Activated CD8-positive, alpha-beta memory T cell treated with anti-CD3 and anti-CD28 coated beads for 24 hours (primary cell): ENCODE results near the gene ZNF354C.

Experiments used
- DNase-seq: peaks from one replicate; pipeline ENCODE4 v3.0.0-alpha.2; 2020

ZNF354C gene

DNA sequence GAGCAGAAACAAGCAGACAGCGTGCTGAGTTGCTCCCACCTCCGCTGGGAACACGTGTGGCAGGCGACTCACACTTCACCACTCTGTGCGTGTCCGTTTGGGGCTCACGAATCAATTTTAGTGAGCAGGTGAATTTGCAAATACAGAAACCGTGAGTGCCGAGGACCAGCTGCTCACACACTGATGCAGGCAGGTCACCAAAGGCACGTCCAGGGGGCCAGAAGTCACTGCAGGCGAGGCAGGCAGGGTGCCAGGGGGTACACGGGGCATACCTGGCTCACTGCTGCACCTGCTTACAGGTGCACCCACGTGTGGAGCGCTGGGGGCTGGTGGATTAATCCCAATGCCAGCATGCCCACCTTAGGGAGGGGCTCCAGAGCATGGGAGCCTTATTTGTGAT lies 68.8 kb downstream of the ZNF354C start:
- no peak for DNase-seq

DNA sequence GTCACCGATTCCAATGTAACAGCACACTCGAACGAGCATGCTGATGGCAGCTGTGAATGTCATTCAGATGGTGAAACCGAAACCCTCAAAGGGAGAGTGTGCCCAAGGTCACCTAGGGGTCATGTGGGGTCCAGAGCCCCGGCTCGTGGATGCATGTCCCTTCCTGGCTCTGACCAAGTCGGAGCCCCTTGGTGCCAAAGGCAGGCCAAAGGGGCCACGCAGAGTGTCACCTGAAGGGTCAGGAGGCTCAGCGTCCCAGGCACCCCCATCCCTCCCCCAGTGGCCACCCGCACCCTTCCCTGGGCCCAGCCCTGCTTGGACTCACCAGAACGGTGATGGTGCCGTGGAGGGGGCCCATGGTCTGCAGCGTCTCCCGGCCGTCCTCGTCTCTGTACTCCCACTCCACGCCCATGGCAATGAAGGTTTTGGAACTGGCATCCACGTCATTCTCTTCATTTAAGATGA lies 69.5 kb downstream of the ZNF354C start:
- DNase-seq, result no peak

DNA sequence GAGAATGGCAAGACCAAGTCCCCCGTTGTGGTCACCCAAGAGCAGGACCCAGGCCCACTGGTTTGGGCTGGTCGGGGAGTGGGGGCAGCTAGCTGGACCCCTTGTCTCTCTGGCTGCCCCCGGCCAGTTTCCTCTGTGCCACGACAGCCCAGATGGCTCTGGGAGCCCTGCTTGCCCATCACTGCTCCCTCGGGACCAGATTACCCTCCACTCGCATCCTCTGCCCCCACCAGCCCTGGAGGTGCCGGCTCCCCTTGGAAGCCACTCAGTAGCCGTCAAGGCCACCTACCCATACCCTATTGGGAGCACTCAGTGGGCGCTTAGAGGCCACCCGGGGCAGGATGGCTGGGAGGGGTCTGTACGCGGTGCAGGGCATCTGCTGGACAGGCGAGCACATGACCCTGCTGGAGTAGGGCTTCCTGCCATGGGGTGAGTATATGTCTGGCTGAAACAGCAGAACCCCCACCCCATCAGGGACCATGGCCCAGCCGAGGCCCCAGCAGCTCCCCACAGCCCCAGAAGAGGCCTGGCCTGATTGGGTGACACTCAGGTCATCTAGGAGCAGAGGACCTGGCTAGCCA lies 70.0 kb downstream of the ZNF354C start:
- no peak for DNase-seq

DNA sequence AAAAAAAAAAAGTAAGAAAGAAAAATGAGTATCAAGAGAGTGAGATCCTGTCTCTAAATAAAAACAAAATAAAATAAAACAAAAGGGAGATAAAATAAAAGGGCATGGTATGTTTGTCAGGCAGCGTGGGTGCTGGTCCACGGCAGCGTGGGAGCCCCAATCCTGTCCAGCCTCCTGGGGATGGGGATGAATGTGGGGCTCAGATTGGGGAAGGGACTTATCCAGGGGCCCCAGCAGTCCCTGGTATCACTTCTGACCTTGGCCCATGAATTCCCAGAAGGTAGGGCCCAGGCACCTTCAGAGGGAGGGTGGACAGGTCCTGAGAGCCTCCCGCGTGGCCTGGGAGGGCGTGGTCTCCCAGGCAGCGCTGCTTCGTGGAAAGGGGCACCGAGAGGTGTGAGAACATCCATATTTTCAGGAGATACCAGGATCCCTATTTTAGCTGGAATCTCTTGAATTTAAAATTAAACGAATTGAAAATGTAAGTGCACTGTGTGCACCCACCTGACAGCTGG lies 71.2 kb downstream of the ZNF354C start:
- DNase-seq, result no peak

DNA sequence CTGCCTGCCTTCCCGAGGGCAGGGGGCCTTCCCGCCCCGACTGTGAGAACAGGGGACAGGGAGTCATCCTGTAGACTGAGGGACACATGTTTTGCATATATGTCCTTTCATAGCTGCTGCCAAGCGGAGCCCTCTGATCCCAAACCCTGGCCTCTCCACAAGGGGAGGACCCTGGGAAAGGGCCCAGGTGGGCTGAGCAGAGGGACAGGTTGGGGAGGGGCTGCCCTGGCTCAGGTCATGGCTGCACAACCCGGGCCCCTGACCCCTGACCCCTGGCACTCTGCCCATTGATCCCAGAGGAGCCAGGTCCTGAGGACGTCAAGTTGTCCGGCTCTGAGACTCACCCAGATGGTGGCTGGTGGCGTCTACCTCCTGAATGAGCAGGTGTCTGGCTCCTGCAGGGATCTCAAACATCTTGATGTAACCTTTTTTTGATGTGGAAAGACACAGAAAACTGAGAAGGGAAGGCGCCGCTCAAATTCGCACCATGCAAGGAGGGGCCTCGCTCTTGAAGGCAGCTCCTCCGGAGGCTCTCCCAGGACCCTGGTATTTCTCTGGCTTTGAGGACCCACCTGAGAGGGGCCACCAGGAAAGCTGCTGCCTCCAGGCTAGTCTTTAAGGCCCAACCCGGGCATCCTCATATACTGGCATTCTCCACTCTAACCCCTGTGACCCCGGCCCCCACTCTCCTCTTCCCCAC lies 71.9 kb downstream of the ZNF354C start:
- no peak for DNase-seq

DNA sequence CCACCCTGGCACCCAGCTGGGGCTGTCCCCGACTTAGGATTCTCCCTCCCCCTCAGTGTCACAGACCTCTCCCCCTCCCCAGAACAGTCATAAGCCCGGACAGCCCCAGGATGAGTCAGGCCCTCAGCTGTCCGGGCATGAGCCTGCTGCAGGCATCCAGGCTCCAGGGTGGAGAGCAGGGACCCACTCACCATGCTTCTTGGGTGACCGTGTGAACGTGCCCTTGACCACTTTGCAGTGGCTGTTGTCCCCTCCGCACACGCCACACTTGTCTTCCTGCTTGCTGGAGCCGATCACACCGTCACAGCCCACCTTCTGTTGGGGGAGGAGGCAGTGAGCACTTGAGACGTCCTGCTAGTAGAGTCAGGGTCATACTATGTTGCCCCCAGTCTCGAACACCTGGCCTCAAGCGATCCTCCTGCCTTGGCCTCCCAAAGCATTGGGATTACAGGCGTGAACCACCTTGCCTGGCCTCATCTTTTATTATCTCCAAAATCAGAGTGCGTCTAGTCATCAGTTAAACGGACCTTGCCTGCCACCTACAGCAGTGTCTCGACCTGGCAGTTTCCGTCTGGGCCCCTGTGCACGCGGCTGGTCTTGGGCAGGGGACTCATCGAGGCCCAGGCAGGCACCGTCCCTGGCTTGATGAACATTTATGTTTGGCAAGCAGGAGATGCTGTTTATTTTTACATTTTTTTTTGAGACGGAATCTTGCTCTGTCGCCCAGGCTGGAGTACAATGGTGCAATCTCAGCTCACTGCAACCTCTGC lies 72.6 kb downstream of the ZNF354C start:
- DNase-seq, result no peak
